IPS-20b (cell line): Measurements from ENCODE around the gene HMX1.

Experiments used
- H3K27ac ChIP-seq: one replicate; pipeline ENCODE4 v1.5.1; 2013; ENCODE audit warnings: low read length
- H3K27me3 ChIP-seq: 2 replicates; pipeline ENCODE4 v1.6.1; 2013; ENCODE audit warnings: mild to moderate bottlenecking, low read length, inconsistent platforms; ENCODE audit not compliant: insufficient read depth
- H3K36me3 ChIP-seq: 2 replicates; pipeline ENCODE4 v1.6.1; 2013; ENCODE audit warnings: low read depth, mild to moderate bottlenecking, inconsistent platforms, low read length, moderate library complexity; ENCODE audit not compliant: insufficient read depth
- H3K4me1 ChIP-seq: 2 replicates; pipeline ENCODE4 v1.6.1; 2013; ENCODE audit warnings: mild to moderate bottlenecking, control low read depth, inconsistent platforms, low read length, moderate library complexity; ENCODE audit not compliant: insufficient read depth
- H3K4me3 ChIP-seq: 2 replicates; pipeline ENCODE4 v1.5.1; 2013; ENCODE audit warnings: mild to moderate bottlenecking, low read length, inconsistent platforms
- H3K9ac ChIP-seq: 2 replicates; pipeline ENCODE4 v1.6.1; 2013; ENCODE audit warnings: low read depth, mild to moderate bottlenecking, inconsistent platforms, low read length, moderate library complexity
- H3K9me3 ChIP-seq: 2 replicates; pipeline ENCODE4 v1.6.1; 2013; ENCODE audit warnings: mild to moderate bottlenecking, low read depth, low read length, inconsistent platforms; ENCODE audit not compliant: insufficient read depth

Gene HMX1

GRCh38 chr4:8863686-8864682, 7.7 kb downstream of the HMX1 start:
- Histone ChIP-seq H3K9ac (no peak overlapping the region), H3K27ac (no peak overlapping the region), H3K27me3 (peaks cover 100% of the 10 kb centered on the region), H3K36me3 (no peaks in the 10 kb centered on the region), H3K9me3 (peaks cover 12% of the 10 kb centered on the region; the same call in 1 of the 2 replicates), H3K4me1 (no peaks in the 10 kb centered on the region; the same call in 1 of the 2 replicates), H3K4me3 (no peak overlapping the region)

- Histone ChIP-seq H3K9me3 (peaks cover 12% of the 10 kb centered on the region; the same call in 1 of the 2 replicates), H3K27me3 (peaks cover 100% of the 10 kb centered on the region)
Observed at GRCh38 chr4:8862800-8863685, 8.6 kb downstream of the HMX1 start.

GRCh38 chr4:8862334-8862733, 9.3 kb downstream of the HMX1 start:
- H3K9ac ChIP-seq = no peak overlapping the region

More at GRCh38 chr4:8862800-8863685, 8.6 kb downstream of the HMX1 start:
- Histone ChIP-seq H3K4me1 (no peaks in the 10 kb centered on the region; the same call in 1 of the 2 replicates), H3K36me3 (no peaks in the 10 kb centered on the region), H3K27ac (no peak overlapping the region), H3K4me3 (no peak overlapping the region), H3K9ac (no peak overlapping the region)

GRCh38 chr4:8861576-8862295, 9.9 kb downstream of the HMX1 start:
- H3K27ac ChIP-seq = no peak overlapping the region
- peaks cover 100% of the 10 kb centered on the region for H3K27me3 ChIP-seq
- H3K9me3 ChIP-seq = peaks cover 8% of the 10 kb centered on the region; the same call in 1 of the 2 replicates
- H3K4me1 ChIP-seq = no peaks in the 10 kb centered on the region; the same call in 1 of the 2 replicates
- H3K4me3 ChIP-seq = peak overlapping the region; percentile 45; the same call in 1 of the 2 replicates
- no peaks in the 10 kb centered on the region for H3K36me3 ChIP-seq
- H3K9ac ChIP-seq = no peak overlapping the region

More at GRCh38 chr4:8862334-8862733, 9.3 kb downstream of the HMX1 start:
- Histone ChIP-seq H3K27me3 (peaks cover 100% of the 10 kb centered on the region), H3K36me3 (no peaks in the 10 kb centered on the region), H3K4me3 (no peak overlapping the region), H3K4me1 (no peaks in the 10 kb centered on the region; the same call in 1 of the 2 replicates), H3K9me3 (peaks cover 12% of the 10 kb centered on the region; the same call in 1 of the 2 replicates), H3K27ac (no peak overlapping the region)

- Histone ChIP-seq H3K9me3 (peaks cover 8% of the 10 kb centered on the region; the same call in 1 of the 2 replicates), H3K36me3 (no peaks in the 10 kb centered on the region), H3K27me3 (peaks cover 100% of the 10 kb centered on the region), H3K27ac (no peak overlapping the region), H3K4me1 (no peaks in the 10 kb centered on the region; the same call in 1 of the 2 replicates), H3K9ac (no peak overlapping the region), H3K4me3 (peak overlapping the region; percentile 45; the same call in 1 of the 2 replicates)
Observed at GRCh38 chr4:8860892-8861575, 10.6 kb downstream of the HMX1 start.

GRCh38 chr4:8860096-8860891, 11.3 kb downstream of the HMX1 start:
- peaks cover 8% of the 10 kb centered on the region; the same call in 1 of the 2 replicates for H3K9me3 ChIP-seq
- H3K9ac ChIP-seq = no peak overlapping the region
- H3K4me3 ChIP-seq = peak overlapping the region; percentile 35; the same call in 1 of the 2 replicates
- H3K36me3 ChIP-seq = no peaks in the 10 kb centered on the region
- H3K27ac ChIP-seq = no peak overlapping the region
- peaks cover 100% of the 10 kb centered on the region for H3K27me3 ChIP-seq
- no peaks in the 10 kb centered on the region; the same call in 1 of the 2 replicates for H3K4me1 ChIP-seq

- Histone ChIP-seq H3K4me1 (no peaks in the 10 kb centered on the region; the same call in 1 of the 2 replicates), H3K9me3 (peaks cover 6% of the 10 kb centered on the region; the same call in 1 of the 2 replicates), H3K27ac (no peak overlapping the region), H3K27me3 (peaks cover 100% of the 10 kb centered on the region), H3K4me3 (no peak overlapping the region), H3K36me3 (no peaks in the 10 kb centered on the region), H3K9ac (no peak overlapping the region)
Observed at GRCh38 chr4:8859550-8860095, 12.0 kb downstream of the HMX1 start.

- H3K4me1 ChIP-seq = no peaks in the 10 kb centered on the region; the same call in none of the 2 replicates
- H3K27me3 ChIP-seq = peaks cover 100% of the 10 kb centered on the region
- H3K27ac ChIP-seq = no peak overlapping the region
- H3K9me3 ChIP-seq = peaks cover 5% of the 10 kb centered on the region; the same call in 1 of the 2 replicates
- no peak overlapping the region for H3K4me3 ChIP-seq
- no peak overlapping the region for H3K9ac ChIP-seq
- H3K36me3 ChIP-seq = no peaks in the 10 kb centered on the region
Observed at GRCh38 chr4:8858701-8859210, 12.9 kb downstream of the HMX1 start.

- no peaks in the 10 kb centered on the region; the same call in none of the 2 replicates for H3K4me1 ChIP-seq
- peaks cover 5% of the 10 kb centered on the region; the same call in 1 of the 2 replicates for H3K9me3 ChIP-seq
- peaks cover 100% of the 10 kb centered on the region for H3K27me3 ChIP-seq
- H3K36me3 ChIP-seq = no peaks in the 10 kb centered on the region
- H3K9ac ChIP-seq = no peak overlapping the region
- H3K4me3 ChIP-seq = no peak overlapping the region; the same call in 1 of the 2 replicates
- H3K27ac ChIP-seq = no peak overlapping the region
Observed at GRCh38 chr4:8857766-8858700, 13.6 kb downstream of the HMX1 start.
